Sigmoid colon (tissue), 4 donors: ENCODE results near the gene SEC14L1.

ENCODE experiments used
- CTCF ChIP-seq, 4 experiments: fragments of 450-650 bp in 3 of 4; fragments of 200-600 bp in 1 of 4; IDR thresholded peaks; one replicate each; pipeline ENCODE4 v1.5.1; 2016 to 2019; ENCODE audit warnings: antibody characterized with exemption in 4 of 4, mild to moderate bottlenecking in 3 of 4, moderate library complexity in 2 of 4
- POLR2AphosphoS5 ChIP-seq, 4 donors: sonication (generic); formaldehyde crosslinking; IDR thresholded peaks; one replicate each; pipeline ENCODE4 v1.6.1; 2017; ENCODE audit warnings: antibody characterized with exemption in 4 of 4

GRCh38 chr17:77225265-77225664 lies 84.5 kb downstream of the SEC14L1 start:
- TF ChIP-seq CTCF (IDR thresholded peaks at IDR 0.05) (no peak), POLR2AphosphoS5 (IDR thresholded peaks at IDR 0.05) (no peak)
